ENCODE data around the gene COX19.
"Not testable (repeated sequence)": the region's sequence is repeated elsewhere in the genome, so short reads cannot be mapped to it uniquely, and the experiment has no call there.

GRCh38 chr7:959740-960139 is 15.6 kb downstream of the COX19 start:
- not testable (repeated sequence) for TF ChIP-seq CTCF, POLR2A (IDR thresholded peaks at IDR 0.05)
